HepG2 (cell line): ENCODE data around the gene TIMM44. TPM values are rescaled to one million over a fixed set of nuclear protein-coding genes. Genes with fewer than 3 reads are reported as not detected.

Experiments
- CREB1 ChIP-seq, 2 experiments: fragments of 450-650 bp in 1 of 2; IDR thresholded peaks; 2 replicates each; pipeline ENCODE4 v1.6.1; 2016 to 2017; ENCODE audit warnings: control low read depth in 1 of 2, mild to moderate bottlenecking in 1 of 2, missing compliant biosample characterization in 1 of 2, missing genetic modification characterization in 1 of 2
- E2F5 ChIP-seq: sonication (generic); formaldehyde crosslinking; conservative IDR thresholded peaks from 2 replicates; pipeline ENCODE4 v1.4.0; 2020; ENCODE audit warnings: missing genetic modification reagents
- ETV6 ChIP-seq: sonication (generic); formaldehyde crosslinking; conservative IDR thresholded peaks from 2 replicates; pipeline ENCODE4 v1.4.0; 2020; ENCODE audit warnings: missing genetic modification reagents
- FOXK2 ChIP-seq: fragments of 450-650 bp; IDR thresholded peaks from 2 replicates; pipeline ENCODE4 v1.6.1; 2016
- HNRNPK ChIP-seq: fragments of 200-400 bp; formaldehyde crosslinking; IDR thresholded peaks from 2 replicates; pipeline ENCODE4 v1.6.1; 2018; ENCODE audit warnings: low read length, low read depth, moderate library complexity, mild to moderate bottlenecking; ENCODE audit not compliant: poor library complexity, severe bottlenecking
- HOXA5 ChIP-seq: sonication (generic); formaldehyde crosslinking; IDR thresholded peaks from 2 replicates; pipeline ENCODE4 v1.4.0; 2020; ENCODE audit warnings: missing genetic modification reagents
- JUNB ChIP-seq: sonication (generic); formaldehyde crosslinking; IDR thresholded peaks from 2 replicates; pipeline ENCODE4 v1.8.0; 2022; ENCODE audit warnings: missing genetic modification reagents, mild to moderate bottlenecking, borderline replicate concordance
- KDM4B ChIP-seq: sonication (generic); formaldehyde crosslinking; IDR thresholded peaks from 2 replicates; pipeline ENCODE4 v1.4.0; 2020; ENCODE audit warnings: missing genetic modification reagents
- KLF6 ChIP-seq: IDR thresholded peaks from 2 replicates; pipeline ENCODE4 v1.8.0; 2016; ENCODE audit warnings: missing biosample characterization, missing genetic modification reagents
- NFAT5 ChIP-seq: sonication (generic); formaldehyde crosslinking; IDR thresholded peaks from 2 replicates; pipeline ENCODE4 v1.4.0; 2020; ENCODE audit warnings: missing genetic modification reagents
- REPIN1 ChIP-seq: sonication (generic); formaldehyde crosslinking; IDR thresholded peaks from 2 replicates; pipeline ENCODE4 v1.8.0; 2022; ENCODE audit warnings: missing genetic modification reagents, low read depth, mild to moderate bottlenecking, borderline replicate concordance
- SMAD3 ChIP-seq: sonication (generic); formaldehyde crosslinking; IDR thresholded peaks from 2 replicates; pipeline ENCODE4 v1.4.0; 2020; ENCODE audit warnings: missing genetic modification reagents
- STAT6 ChIP-seq: sonication (generic); formaldehyde crosslinking; IDR thresholded peaks from 2 replicates; pipeline ENCODE4 v1.4.0; 2020; ENCODE audit warnings: missing genetic modification reagents, mild to moderate bottlenecking, borderline replicate concordance
- ZBTB42 ChIP-seq: sonication (generic); formaldehyde crosslinking; IDR thresholded peaks from 2 replicates; pipeline ENCODE4 v1.5.0; 2020; ENCODE audit warnings: mild to moderate bottlenecking, missing genetic modification reagents
- ZBTB7B ChIP-seq: sonication (generic); formaldehyde crosslinking; IDR thresholded peaks from 2 replicates; pipeline ENCODE4 v1.4.0; 2020; ENCODE audit warnings: missing genetic modification reagents
- ZNF138 ChIP-seq: sonication (generic); formaldehyde crosslinking; IDR thresholded peaks from 2 replicates; pipeline ENCODE4 v1.5.0; 2020; ENCODE audit warnings: mild to moderate bottlenecking, low read depth, missing genetic modification reagents
- ZNF143 ChIP-seq: sonication (generic); formaldehyde crosslinking; IDR thresholded peaks from 2 replicates; pipeline ENCODE4 v1.4.0; 2020; ENCODE audit warnings: missing genetic modification reagents
- ZNF510 ChIP-seq: sonication (generic); formaldehyde crosslinking; IDR thresholded peaks from 2 replicates; pipeline ENCODE4 v1.4.0; 2020; ENCODE audit warnings: low read depth, mild to moderate bottlenecking, missing genetic modification reagents
- ZNF619 ChIP-seq: sonication (generic); formaldehyde crosslinking; IDR thresholded peaks from 2 replicates; pipeline ENCODE4 v1.4.0; 2020; ENCODE audit warnings: mild to moderate bottlenecking, missing genetic modification reagents
- ZNF746 ChIP-seq: sonication (generic); formaldehyde crosslinking; IDR thresholded peaks from 2 replicates; pipeline ENCODE4 v1.8.0; 2022; ENCODE audit warnings: mild to moderate bottlenecking, missing genetic modification reagents
- polyA plus RNA-seq, 8 experiments: library from polyadenylated mRNA; depleted of rRNA in 3 of 8; stranded (reverse) in 7 of 8; unstranded in 1 of 8; fragments of >200 nt; fragmentation: Illumina TruSeq in 4 of 8; extraction: Trizol in 4 of 8; gene quantifications; 2 replicates each; pipeline versions ENCODE4 v1.2.1 to v1.2.3, GENCODE V29; 2011 to 2016; ENCODE audit warnings: low read depth in 4 of 8, missing spikeins in 1 of 8, mixed read lengths in 1 of 8; ENCODE audit not compliant: insufficient read depth in 1 of 8
- total RNA-seq, 5 experiments: library from RNA; depleted of rRNA; stranded (reverse); fragments of >200 nt; fragmentation: Illumina TruSeq; extraction: Trizol; gene quantifications; 2 replicates each; pipeline ENCODE4 v1.2.3, GENCODE V29; 2016; ENCODE audit warnings: low read depth in 1 of 5

TIMM44 gene
- total and polyA plus RNA-seq, 2 of the 13 experiments (the other 11 are each of a cell fraction or from before 2014, with no cell fraction given) = 42.9 to 72.6 TPM

- TF ChIP-seq CREB1 (IDR thresholded peaks at IDR 0.05) = peak; percentile 76
- no peak for TF ChIP-seq CREB1 (CRISPR knock-in tag; IDR thresholded peaks at IDR 0.05)
- peak; percentile 89 for TF ChIP-seq SMAD3 (CRISPR knock-in tag)
- peak; percentile 90; the same call in 1 of the 2 replicates for TF ChIP-seq KLF6
- TF ChIP-seq KDM4B (CRISPR knock-in tag) = no peak
- TF ChIP-seq STAT6 (CRISPR knock-in tag) = no peak; the same call in 1 of the 2 replicates
- 0 out of 2 replicates have a peak, but pooled peaks have one; percentile 36 for TF ChIP-seq ZNF746
- TF ChIP-seq ETV6 (CRISPR knock-in tag) = peak; percentile 35; the same call in 1 of the 2 replicates
- TF ChIP-seq ZBTB7B (CRISPR knock-in tag) = peak; percentile 62; the same call in 1 of the 2 replicates
- TF ChIP-seq ZNF619 (CRISPR knock-in tag) = peak; percentile 70; the same call in 1 of the 2 replicates
- TF ChIP-seq ZNF510 (CRISPR knock-in tag) = peak; percentile 77; the same call in 1 of the 2 replicates
- TF ChIP-seq REPIN1 (CRISPR knock-in tag) = peak; percentile 69
- 0 out of 2 replicates have a peak, but pooled peaks have one; percentile 73 for TF ChIP-seq ZBTB42
- no peak for TF ChIP-seq HNRNPK
- TF ChIP-seq FOXK2 = peak; percentile 43; the same call in 1 of the 2 replicates
- peak; percentile 22; the same call in 1 of the 2 replicates for TF ChIP-seq NFAT5 (CRISPR knock-in tag)
- TF ChIP-seq ZNF143 (CRISPR knock-in tag) = no peak
- peak; percentile 52; the same call in 1 of the 2 replicates for TF ChIP-seq HOXA5 (CRISPR knock-in tag)
- peak; percentile 56; the same call in 1 of the 2 replicates for TF ChIP-seq E2F5 (CRISPR knock-in tag)
- TF ChIP-seq ZNF138 = peak; percentile 27; the same call in 1 of the 2 replicates
- TF ChIP-seq JUNB = no peak
Measured at GRCh38 chr19:7903244-7904073, 40.0 kb downstream of the TIMM44 start, which contains the start of gene MAP2K7 (continued).
